Right renal cortex interstitium (tissue), 3 donors: ENCODE results near the gene MGP. TPM values are rescaled to one million over a fixed set of nuclear protein-coding genes. Genes with fewer than 3 reads are reported as not detected.
A peak's percentile ranks its signal among the peaks of the same experiment; 100 is the strongest.

Experiments used
- DNase-seq, 3 donors: peaks; one replicate each; pipeline ENCODE4 v3.0.0-alpha.2; 2013; ENCODE audit warnings: low read depth in 3 of 3, low spot score in 2 of 3
- polyA plus RNA-seq, 3 donors: library from polyadenylated mRNA; unstranded; fragments of 120-200 nt; gene quantifications; one replicate each; pipeline ENCODE4 v1.2.1, GENCODE V29; 2013; ENCODE audit not compliant: insufficient read length in 3 of 3

MGP gene
- polyA plus RNA-seq, 3 donors, result 38.2 to 54.6 (median 47.2) TPM

DNA sequence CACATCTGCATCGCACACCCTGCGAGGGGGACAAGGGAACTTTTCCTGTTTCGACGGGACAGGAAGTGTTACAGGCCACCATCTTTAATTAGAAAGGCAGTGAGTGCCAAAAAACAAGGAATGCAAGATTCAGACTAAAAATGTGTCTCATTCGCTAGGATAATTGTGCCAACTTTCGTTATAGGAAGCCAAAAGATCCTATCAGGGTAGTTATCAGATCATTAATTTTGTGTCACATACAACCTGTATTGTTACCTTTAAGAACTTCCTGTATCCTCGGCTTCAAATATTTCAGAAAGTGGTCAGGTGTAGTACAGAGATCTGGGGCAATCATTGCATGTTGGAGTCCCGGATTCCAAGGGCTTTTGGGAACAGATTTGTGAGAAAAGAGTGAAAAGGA lies 19.2 kb upstream of the MGP start:
- DNase-seq, result no peak

- no peak for DNase-seq
Measured at GRCh38 chr12:14903386-14904098, 17.9 kb upstream of the MGP start.

GRCh38 chr12:14902465-14902864 lies 16.8 kb upstream of the MGP start:
- DNase-seq, result no peak

GRCh38 chr12:14901228-14901562 lies 15.5 kb upstream of the MGP start:
- no peak for DNase-seq

GRCh38 chr12:14900521-14901227 lies 15.0 kb upstream of the MGP start:
- no peak for DNase-seq

DNA sequence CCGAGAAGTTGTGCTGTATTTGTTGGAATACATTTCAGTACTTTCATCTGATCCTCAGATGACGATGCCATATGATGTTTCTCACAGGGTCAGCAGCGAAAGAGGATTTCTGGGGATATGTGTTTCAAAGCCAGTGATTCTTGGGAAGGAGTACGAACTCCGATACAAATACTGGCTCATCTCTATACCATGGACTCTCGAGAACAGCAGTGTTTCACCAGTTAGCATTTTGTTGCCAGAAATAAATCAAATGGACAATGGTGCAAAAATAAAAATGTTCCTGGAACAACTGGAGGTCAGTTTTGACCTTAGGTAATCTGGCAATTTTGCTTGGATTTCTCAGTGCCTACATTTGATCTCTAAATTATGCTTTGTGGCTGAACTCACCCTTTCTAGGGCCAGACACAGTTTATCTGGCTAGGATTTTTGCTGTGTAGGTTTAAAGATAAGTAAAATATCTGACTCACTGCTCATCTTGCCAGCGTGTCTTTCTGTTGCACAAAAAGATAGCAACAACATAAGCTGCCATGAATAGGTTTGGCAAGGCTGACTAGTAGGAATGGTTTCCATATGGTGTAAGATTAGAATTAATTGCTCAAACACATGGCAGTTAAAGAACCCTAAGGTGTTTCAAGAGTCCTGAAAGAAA lies 11.0 kb upstream of the MGP start:
- no peak for DNase-seq

DNA sequence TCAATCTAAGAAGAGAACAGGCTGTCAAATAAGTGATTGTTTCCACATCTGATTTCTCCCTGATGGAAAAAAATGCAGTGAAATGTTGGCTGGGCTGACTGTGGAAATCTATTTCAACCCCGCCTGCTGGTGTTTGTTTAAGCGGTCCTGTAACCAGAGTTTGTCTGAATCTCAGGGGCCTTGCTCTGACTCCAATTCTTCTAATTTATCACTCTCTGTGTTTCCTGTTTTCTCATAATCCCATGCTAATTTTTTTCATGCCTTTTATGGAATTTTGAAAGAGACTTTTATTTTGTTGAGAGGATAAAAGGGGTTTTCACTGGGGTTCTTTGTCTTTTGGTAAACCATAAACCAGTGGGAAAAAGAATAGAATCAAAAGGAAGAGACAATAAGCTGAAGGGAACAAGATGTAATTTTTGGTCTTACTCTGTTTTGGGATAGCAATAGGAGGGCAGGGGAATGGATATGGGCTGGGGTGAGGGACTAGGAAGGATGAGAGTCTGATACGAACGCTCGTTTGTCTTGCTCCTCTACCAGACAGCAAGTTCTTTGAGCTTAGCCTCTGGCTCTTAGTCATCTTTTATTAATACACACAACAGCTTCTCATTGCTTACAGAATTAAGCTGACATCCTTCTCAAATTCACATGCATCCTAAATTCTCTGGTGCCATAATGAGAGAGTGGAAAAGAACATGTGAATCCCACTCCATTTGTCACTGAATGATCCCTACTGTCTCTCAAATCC lies 8.0 kb upstream of the MGP start:
- DNase-seq, result no peak

DNA sequence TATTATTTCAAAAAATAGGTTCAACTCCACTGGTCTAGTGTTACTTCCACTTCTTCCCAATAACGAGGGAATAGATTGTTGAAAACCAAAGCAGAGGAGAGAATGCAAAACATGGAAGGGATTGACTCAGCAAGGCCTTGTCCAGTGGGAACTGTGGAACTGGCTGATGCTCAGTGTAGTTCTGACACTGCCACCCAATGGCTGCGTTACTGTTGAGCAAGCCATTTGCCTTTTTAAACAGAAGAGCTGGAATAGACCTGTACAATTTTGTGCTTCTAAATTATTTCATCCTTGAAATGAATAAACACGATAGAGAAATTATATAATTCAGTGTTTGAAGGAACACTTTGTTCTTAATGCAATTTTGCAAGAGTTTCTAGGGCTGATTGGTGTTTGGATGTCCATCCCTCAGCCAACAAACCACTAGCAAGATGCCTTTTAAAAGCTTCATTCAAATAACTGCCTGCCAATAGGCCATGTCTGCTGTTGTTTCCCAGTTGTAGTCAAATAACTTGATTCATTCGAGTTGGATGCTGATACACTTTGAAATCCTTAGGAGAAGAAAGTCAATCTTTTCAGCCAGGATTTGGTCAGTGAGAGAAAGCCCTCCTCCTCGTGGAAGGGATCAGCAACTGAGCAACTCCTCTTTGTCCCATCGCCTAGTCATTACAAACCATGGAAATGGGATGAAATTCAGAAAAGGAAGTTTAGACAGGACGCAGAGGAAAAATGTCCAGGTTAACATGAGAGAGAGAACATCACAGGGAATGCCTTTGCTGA lies 7.3 kb upstream of the MGP start:
- DNase-seq, result no peak

DNA sequence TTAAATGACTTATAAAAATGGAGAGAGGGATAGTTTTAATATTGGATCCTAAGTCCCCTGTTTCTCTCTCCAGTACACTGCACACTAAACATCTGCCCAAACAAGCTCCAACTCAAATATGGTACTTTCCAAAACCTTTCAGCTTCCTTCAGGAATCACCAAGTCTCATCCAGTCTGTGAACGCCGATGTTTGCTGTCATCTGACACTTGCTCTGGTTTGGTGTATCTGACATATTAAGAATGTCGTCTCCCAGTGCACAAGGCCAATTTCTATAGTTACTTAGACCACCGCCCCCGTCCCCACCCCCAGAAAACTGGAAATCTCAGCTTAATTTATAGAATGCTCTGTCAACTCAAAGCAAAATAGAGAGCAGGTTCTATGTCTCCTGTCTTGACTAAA lies 5.0 kb upstream of the MGP start:
- DNase-seq, result no peak

- DNase-seq, result no peak
Measured at GRCh38 chr12:14886271-14886670, 617 bp upstream of the MGP start.

GRCh38 chr12:14884458-14884878 lies 1.2 kb downstream of the MGP start:
- DNase-seq, result peak in 1 of 3 donors; percentile 64

DNA sequence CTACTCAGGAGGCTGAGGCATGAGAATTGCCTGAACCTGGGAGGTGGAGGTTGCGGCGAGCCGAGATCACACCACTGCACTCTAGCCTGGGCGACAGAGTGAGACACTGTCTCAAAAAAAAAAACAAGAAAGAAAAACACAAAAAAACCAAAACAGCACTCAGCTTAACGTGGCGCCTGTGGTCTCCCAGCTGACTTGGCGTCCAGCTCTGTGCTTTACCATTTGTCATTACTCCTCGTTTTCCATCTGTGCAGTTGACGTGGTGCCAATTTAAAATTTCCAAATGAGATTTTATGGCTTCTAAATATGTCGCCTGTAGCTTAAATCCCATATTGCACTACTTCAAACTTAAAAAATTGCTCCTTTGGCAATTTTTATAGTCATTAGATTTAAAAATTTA lies 2.0 kb downstream of the MGP start:
- DNase-seq, result no peak

GRCh38 chr12:14880890-14881453 lies 4.7 kb downstream of the MGP start:
- no peak for DNase-seq

GRCh38 chr12:14879222-14879933 lies 6.3 kb downstream of the MGP start:
- no peak for DNase-seq

GRCh38 chr12:14878488-14878887 lies 7.2 kb downstream of the MGP start:
- no peak for DNase-seq

- DNase-seq, result no peak
Measured at GRCh38 chr12:14876833-14877232, 8.8 kb downstream of the MGP start.

GRCh38 chr12:14874882-14875281 lies 10.8 kb downstream of the MGP start:
- no peak for DNase-seq

DNA sequence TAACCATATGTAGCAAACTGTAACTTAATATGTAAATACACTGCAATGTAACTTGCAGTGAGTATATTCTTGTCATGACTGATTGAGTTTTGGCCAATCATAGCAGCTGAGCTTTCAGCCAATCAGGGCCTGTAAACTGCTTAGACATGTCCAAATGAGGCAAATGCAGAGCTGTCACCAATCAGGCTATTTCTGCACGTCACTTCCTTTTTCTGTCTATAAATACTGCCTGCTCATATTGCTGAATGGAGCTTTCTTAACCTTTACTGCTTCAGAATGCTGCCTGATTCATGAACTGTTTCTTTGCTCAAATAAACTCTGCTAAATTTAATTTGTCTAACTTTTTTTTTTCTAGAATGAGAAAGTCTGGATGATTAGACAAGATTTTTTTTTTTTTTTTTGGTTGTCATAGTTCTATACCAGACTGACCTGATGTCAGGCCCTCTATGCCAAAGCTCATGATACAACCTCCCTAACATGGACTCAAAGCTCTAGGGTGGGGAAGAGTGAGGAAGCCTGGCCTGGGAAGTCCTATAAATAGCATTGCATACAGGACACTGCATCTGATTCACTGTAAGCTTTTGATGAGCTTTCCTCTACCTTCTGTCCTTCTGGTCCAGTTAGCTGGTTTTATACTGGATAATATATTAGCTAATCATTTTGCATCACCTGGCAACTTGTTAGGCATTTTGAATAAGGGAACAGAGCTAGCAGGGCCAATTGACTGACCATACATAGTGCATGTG lies 12.0 kb downstream of the MGP start:
- DNase-seq, result no peak

GRCh38 chr12:14871886-14872285 lies 13.8 kb downstream of the MGP start:
- DNase-seq, result no peak
